HCT116 (cell line): ENCODE measurements around the gene PF4V1.

Experiments used
- ELF1 ChIP-seq: IDR thresholded peaks from 2 replicates; pipeline ENCODE4 v1.6.1; 2012; ENCODE audit warnings: low read depth, borderline replicate concordance
- EZH2 ChIP-seq: fragments of 200-600 bp; sonication (generic); IDR thresholded peaks from 2 replicates; pipeline ENCODE4 v1.6.1; 2017; ENCODE audit warnings: antibody characterized with exemption, mixed run types
- POLR2A ChIP-seq: IDR thresholded peaks from 2 replicates; pipeline ENCODE4 v1.7.0; 2011; ENCODE audit warnings: borderline replicate concordance; ENCODE audit not compliant: insufficient read depth, insufficient read length; ENCODE audit errors: extremely low read depth
- POLR2AphosphoS5 ChIP-seq: IDR thresholded peaks from 2 replicates; pipeline ENCODE4 v1.6.1; 2011; ENCODE audit warnings: mild to moderate bottlenecking, low read depth, low read length, moderate library complexity
- RAD21 ChIP-seq: IDR thresholded peaks from 2 replicates; pipeline ENCODE4 v1.6.1; 2012; ENCODE audit warnings: low read depth, mild to moderate bottlenecking
- SP1 ChIP-seq: IDR thresholded peaks from 2 replicates; pipeline ENCODE4 v1.6.1; 2012; ENCODE audit warnings: low read depth
- TCF7L2 ChIP-seq: IDR thresholded peaks from 2 replicates; pipeline ENCODE4 v1.7.0; 2011; ENCODE audit warnings: borderline replicate concordance, inconsistent platforms; ENCODE audit not compliant: insufficient read depth, insufficient read length; ENCODE audit errors: extremely low read depth
- ZFX ChIP-seq: fragments of 450-650 bp; IDR thresholded peaks from 2 replicates; pipeline ENCODE4 v1.6.1; 2017
- ZNF274 ChIP-seq: fragments of 200-500 bp; sonication (Bioruptor generic); IDR thresholded peaks from 2 replicates; pipeline ENCODE4 v1.6.1; 2014; ENCODE audit warnings: mild to moderate bottlenecking, low read depth, low read length, inconsistent platforms
- TF ChIP-seq, protein P1 (sequence below), 3 experiments: fragments of 200-600 bp in 1 of 3; sonication (generic) in 1 of 3; IDR thresholded peaks in 2 of 3; conservative IDR thresholded peaks in 1 of 3; 2 replicates each; pipeline ENCODE4 v1.5.1; 2012 to 2017; ENCODE audit warnings: low read depth in 2 of 3, low read length in 2 of 3, antibody characterized with exemption in 1 of 3, borderline replicate concordance in 1 of 3, control low read depth in 1 of 3, mild to moderate bottlenecking in 1 of 3, mixed read lengths in 1 of 3, mixed run types in 1 of 3, moderate library complexity in 1 of 3; ENCODE audit not compliant: insufficient read depth in 1 of 3
- TF ChIP-seq, protein P2 (sequence below): IDR thresholded peaks from 2 replicates; pipeline ENCODE4 v1.6.1; 2012
- TF ChIP-seq, protein P3 (sequence below): IDR thresholded peaks from 2 replicates; pipeline ENCODE4 v1.6.1; 2012; ENCODE audit warnings: low read depth
- TF ChIP-seq, protein P4 (sequence below): IDR thresholded peaks from 2 replicates; pipeline ENCODE4 v1.6.1; 2012
- TF ChIP-seq, protein P5 (sequence below): IDR thresholded peaks from 2 replicates; pipeline ENCODE4 v1.6.1; 2011; ENCODE audit warnings: mild to moderate bottlenecking, low read length, moderate library complexity; ENCODE audit not compliant: insufficient replicate concordance; ENCODE audit errors: extremely low read depth

DNA sequence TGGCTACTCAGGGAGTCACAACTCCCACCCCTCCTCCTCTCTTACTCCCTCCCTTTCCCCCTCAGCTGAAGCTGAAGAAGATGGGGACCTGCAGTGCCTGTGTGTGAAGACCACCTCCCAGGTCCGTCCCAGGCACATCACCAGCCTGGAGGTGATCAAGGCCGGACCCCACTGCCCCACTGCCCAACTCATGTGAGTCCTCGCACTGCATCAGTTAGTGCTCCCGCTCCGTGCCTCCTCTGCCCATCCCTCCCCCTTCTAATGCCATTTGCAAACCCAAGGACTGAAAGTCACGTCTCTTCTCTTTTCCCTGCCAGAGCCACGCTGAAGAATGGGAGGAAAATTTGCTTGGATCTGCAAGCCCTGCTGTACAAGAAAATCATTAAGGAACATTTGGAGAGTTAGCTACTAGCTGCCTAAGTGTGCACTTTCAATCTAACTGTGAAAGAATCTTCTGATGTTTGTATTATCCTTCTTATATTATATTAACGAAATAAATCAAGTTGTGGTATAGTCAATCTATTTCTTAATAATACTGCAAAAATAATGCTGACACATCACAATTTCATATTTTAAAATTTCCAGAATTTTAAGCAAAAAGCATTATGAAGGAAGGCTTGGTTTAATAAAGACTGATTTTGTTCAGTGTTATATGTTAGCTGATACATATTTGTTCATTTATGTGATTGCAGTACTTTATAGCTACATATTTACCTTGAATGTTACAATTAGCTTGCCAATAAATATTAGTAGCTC, 800 bp downstream of the PF4V1 start:
- TF ChIP-seq ZFX, result no peak
- TF ChIP-seq, protein P1, sequence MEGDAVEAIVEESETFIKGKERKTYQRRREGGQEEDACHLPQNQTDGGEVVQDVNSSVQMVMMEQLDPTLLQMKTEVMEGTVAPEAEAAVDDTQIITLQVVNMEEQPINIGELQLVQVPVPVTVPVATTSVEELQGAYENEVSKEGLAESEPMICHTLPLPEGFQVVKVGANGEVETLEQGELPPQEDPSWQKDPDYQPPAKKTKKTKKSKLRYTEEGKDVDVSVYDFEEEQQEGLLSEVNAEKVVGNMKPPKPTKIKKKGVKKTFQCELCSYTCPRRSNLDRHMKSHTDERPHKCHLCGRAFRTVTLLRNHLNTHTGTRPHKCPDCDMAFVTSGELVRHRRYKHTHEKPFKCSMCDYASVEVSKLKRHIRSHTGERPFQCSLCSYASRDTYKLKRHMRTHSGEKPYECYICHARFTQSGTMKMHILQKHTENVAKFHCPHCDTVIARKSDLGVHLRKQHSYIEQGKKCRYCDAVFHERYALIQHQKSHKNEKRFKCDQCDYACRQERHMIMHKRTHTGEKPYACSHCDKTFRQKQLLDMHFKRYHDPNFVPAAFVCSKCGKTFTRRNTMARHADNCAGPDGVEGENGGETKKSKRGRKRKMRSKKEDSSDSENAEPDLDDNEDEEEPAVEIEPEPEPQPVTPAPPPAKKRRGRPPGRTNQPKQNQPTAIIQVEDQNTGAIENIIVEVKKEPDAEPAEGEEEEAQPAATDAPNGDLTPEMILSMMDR (IDR thresholded peaks at IDR 0.05 in 2 of 3, conservative IDR thresholded peaks at IDR 0.05 in 1 of 3; ENCODE audit: borderline replicate concordance in 1 of 3, insufficient read depth in 1 of 3, low read depth in 2 of 3, low read length in 2 of 3), result no peak
- TF ChIP-seq RAD21, result no peak
- TF ChIP-seq, protein P2, sequence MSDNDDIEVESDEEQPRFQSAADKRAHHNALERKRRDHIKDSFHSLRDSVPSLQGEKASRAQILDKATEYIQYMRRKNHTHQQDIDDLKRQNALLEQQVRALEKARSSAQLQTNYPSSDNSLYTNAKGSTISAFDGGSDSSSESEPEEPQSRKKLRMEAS, result no peak
- TF ChIP-seq ELF1, result no peak
- TF ChIP-seq POLR2A, result no peak
- TF ChIP-seq, protein P3, sequence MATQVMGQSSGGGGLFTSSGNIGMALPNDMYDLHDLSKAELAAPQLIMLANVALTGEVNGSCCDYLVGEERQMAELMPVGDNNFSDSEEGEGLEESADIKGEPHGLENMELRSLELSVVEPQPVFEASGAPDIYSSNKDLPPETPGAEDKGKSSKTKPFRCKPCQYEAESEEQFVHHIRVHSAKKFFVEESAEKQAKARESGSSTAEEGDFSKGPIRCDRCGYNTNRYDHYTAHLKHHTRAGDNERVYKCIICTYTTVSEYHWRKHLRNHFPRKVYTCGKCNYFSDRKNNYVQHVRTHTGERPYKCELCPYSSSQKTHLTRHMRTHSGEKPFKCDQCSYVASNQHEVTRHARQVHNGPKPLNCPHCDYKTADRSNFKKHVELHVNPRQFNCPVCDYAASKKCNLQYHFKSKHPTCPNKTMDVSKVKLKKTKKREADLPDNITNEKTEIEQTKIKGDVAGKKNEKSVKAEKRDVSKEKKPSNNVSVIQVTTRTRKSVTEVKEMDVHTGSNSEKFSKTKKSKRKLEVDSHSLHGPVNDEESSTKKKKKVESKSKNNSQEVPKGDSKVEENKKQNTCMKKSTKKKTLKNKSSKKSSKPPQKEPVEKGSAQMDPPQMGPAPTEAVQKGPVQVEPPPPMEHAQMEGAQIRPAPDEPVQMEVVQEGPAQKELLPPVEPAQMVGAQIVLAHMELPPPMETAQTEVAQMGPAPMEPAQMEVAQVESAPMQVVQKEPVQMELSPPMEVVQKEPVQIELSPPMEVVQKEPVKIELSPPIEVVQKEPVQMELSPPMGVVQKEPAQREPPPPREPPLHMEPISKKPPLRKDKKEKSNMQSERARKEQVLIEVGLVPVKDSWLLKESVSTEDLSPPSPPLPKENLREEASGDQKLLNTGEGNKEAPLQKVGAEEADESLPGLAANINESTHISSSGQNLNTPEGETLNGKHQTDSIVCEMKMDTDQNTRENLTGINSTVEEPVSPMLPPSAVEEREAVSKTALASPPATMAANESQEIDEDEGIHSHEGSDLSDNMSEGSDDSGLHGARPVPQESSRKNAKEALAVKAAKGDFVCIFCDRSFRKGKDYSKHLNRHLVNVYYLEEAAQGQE, result no peak
- TF ChIP-seq, protein P4, sequence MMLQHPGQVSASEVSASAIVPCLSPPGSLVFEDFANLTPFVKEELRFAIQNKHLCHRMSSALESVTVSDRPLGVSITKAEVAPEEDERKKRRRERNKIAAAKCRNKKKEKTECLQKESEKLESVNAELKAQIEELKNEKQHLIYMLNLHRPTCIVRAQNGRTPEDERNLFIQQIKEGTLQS, result no peak
- TF ChIP-seq EZH2, result no peak
- TF ChIP-seq, protein P5, sequence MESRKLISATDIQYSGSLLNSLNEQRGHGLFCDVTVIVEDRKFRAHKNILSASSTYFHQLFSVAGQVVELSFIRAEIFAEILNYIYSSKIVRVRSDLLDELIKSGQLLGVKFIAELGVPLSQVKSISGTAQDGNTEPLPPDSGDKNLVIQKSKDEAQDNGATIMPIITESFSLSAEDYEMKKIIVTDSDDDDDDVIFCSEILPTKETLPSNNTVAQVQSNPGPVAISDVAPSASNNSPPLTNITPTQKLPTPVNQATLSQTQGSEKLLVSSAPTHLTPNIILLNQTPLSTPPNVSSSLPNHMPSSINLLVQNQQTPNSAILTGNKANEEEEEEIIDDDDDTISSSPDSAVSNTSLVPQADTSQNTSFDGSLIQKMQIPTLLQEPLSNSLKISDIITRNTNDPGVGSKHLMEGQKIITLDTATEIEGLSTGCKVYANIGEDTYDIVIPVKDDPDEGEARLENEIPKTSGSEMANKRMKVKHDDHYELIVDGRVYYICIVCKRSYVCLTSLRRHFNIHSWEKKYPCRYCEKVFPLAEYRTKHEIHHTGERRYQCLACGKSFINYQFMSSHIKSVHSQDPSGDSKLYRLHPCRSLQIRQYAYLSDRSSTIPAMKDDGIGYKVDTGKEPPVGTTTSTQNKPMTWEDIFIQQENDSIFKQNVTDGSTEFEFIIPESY, result no peak
- TF ChIP-seq SP1, result no peak
- no peak for TF ChIP-seq TCF7L2
- no peak for TF ChIP-seq POLR2AphosphoS5
- TF ChIP-seq ZNF274, result no peak
